Measurements from ENCODE around the gene KREMEN1. TPM values are rescaled to one million over a fixed set of nuclear protein-coding genes. Genes with fewer than 3 reads are reported as not detected.
"Not testable (repeated sequence)": the region's sequence is repeated elsewhere in the genome, so short reads cannot be mapped to it uniquely, and the experiment has no call there.

KREMEN1 gene
- total and polyA plus RNA-seq, 8 donors, result 24.6 to 49.7 (median 33.6) TPM

GRCh38 chr22:29032014-29032475, 40.8 kb upstream of the KREMEN1 start:
- intact Hi-C loops (cut with DNase I), result no loop called here
- Histone ChIP-seq H3K27ac (peak overlapping the region; percentile 81 to 95), H3K27me3 (peaks cover 0 to 36% of the 10 kb centered on the region in 2 donors), H3K36me3 (no peaks in the 10 kb centered on the region), H3K4me1 (peaks cover 17 to 36% of the 10 kb centered on the region in 2 donors), H3K9me3 (no peaks in the 10 kb centered on the region), H3K4me3 (peak overlapping the region in 1 of 2 donors; percentile 13)
- DNase-seq, result no peak
- ATAC-seq, result no peak
- TF ChIP-seq CTCF (IDR thresholded peaks at IDR 0.05), result no peak

GRCh38 chr22:29032584-29032983, 40.3 kb upstream of the KREMEN1 start:
- Histone ChIP-seq H3K4me3 (no peak overlapping the region), H3K27me3 (peaks cover 0 to 36% of the 10 kb centered on the region in 2 donors), H3K9me3 (no peaks in the 10 kb centered on the region), H3K27ac (peak overlapping the region; percentile 81 to 95), H3K36me3 (no peaks in the 10 kb centered on the region), H3K4me1 (peaks cover 19 to 36% of the 10 kb centered on the region in 2 donors)
- TF ChIP-seq CTCF (IDR thresholded peaks at IDR 0.05), result no peak
- DNase-seq, result no peak
- intact Hi-C loops (cut with DNase I), result no loop called here
- ATAC-seq, result peak; percentile 45

GRCh38 chr22:29037340-29037932, 35.4 kb upstream of the KREMEN1 start:
- no peak for DNase-seq
- no peak for TF ChIP-seq CTCF (IDR thresholded peaks at IDR 0.05)

GRCh38 chr22:29039148-29039547, 33.7 kb upstream of the KREMEN1 start:
- DNase-seq (no peak), ATAC-seq (no peak)
- no peak for TF ChIP-seq CTCF (IDR thresholded peaks at IDR 0.05)
- H3K36me3 ChIP-seq, result no peaks in the 10 kb centered on the region
- peaks cover 14 to 21% of the 10 kb centered on the region in 2 donors for H3K4me1 ChIP-seq
- no peak overlapping the region for H3K4me3 ChIP-seq
- H3K27me3 ChIP-seq, result no peaks in the 10 kb centered on the region
- H3K27ac ChIP-seq, result no peak overlapping the region
- intact Hi-C loops (cut with DNase I), result no loop called here
- H3K9me3 ChIP-seq, result no peaks in the 10 kb centered on the region

More at GRCh38 chr22:29037340-29037932, 35.4 kb upstream of the KREMEN1 start:
- Histone ChIP-seq H3K27ac (peak overlapping the region in 1 of 2 donors; percentile 56), H3K36me3 (no peaks in the 10 kb centered on the region), H3K4me1 (peaks cover 16 to 21% of the 10 kb centered on the region in 2 donors), H3K27me3 (no peaks in the 10 kb centered on the region), H3K4me3 (no peak overlapping the region), H3K9me3 (no peaks in the 10 kb centered on the region)
- ATAC-seq, result peak; percentile 53
- intact Hi-C loops (cut with DNase I), result no loop called here

- not testable (repeated sequence) for ATAC-seq, H3K36me3 ChIP-seq, H3K27me3 ChIP-seq, H3K4me3 ChIP-seq, H3K27ac ChIP-seq, DNase-seq, H3K9me3 ChIP-seq
- H3K4me1 ChIP-seq, result peaks cover 14 to 21% of the 10 kb centered on the region in 2 donors
- intact Hi-C loops (cut with DNase I), result loop anchor here in 1 of 2 donors (5.0 kb wide), 1 partner anchor 182 kb away; no protein-coding TSS in a partner anchor
Observed at GRCh38 chr22:29039684-29040083, 33.2 kb upstream of the KREMEN1 start.
